Uterus (tissue), 4 donors: ENCODE data around the gene LPCAT3. TPM values are rescaled to one million over a fixed set of nuclear protein-coding genes. Genes with fewer than 3 reads are reported as not detected.

Experiments used
- DNase-seq, 2 donors: peaks; one replicate each; pipeline ENCODE4 v3.0.0-alpha.2; 2019 to 2020
- H3K27ac ChIP-seq, 2 donors: fragments of 200-600 bp; sonication (generic); 1 replicate in 1 of 2; 2 replicates in 1 of 2; pipeline ENCODE4 v1.5.1; 2016 to 2018
- H3K27me3 ChIP-seq, 2 donors: fragments of 200-600 bp; sonication (generic); one replicate each; pipeline ENCODE4 v1.5.1; 2018 to 2019; ENCODE audit warnings: control low read depth in 1 of 2
- H3K36me3 ChIP-seq, 2 donors: fragments of 200-600 bp; sonication (generic); one replicate each; pipeline ENCODE4 v1.5.1; 2019; ENCODE audit warnings: control low read depth in 1 of 2
- H3K4me1 ChIP-seq, 2 donors: fragments of 200-600 bp; sonication (generic); one replicate each; pipeline ENCODE4 v1.5.1; 2018 to 2019; ENCODE audit warnings: control low read depth in 1 of 2
- H3K4me3 ChIP-seq, 2 donors: fragments of 200-600 bp; sonication (generic); 1 replicate in 1 of 2; 2 replicates in 1 of 2; pipeline ENCODE4 v1.5.1; 2018 to 2019; ENCODE audit warnings: mild to moderate bottlenecking in 1 of 2
- H3K9me3 ChIP-seq, 2 donors: fragments of 200-600 bp; sonication (generic); one replicate each; pipeline ENCODE4 v1.5.1; 2019; ENCODE audit warnings: control low read depth in 1 of 2
- CTCF ChIP-seq, 4 experiments: fragments of 200-600 bp in 2 of 4; fragments of 450-650 bp in 2 of 4; sonication (generic) in 2 of 4; IDR thresholded peaks; one replicate each; pipeline ENCODE4 v1.5.1; 2016 to 2019; ENCODE audit warnings: antibody characterized with exemption in 4 of 4, mild to moderate bottlenecking in 2 of 4, moderate library complexity in 1 of 4
- POLR2A ChIP-seq, 2 donors: fragments of 450-650 bp; IDR thresholded peaks; one replicate each; pipeline ENCODE4 v1.6.1; 2016; ENCODE audit warnings: antibody characterized with exemption in 2 of 2, mild to moderate bottlenecking in 1 of 2, moderate library complexity in 1 of 2
- intact Hi-C: fragments of 100-400 bp; cut with DNase I; formaldehyde crosslinking; loops from one replicate; pipeline ENCODE4 v1.15.1; 2023; ENCODE audit warnings: low total_unique reads
- total RNA-seq, 4 donors: library from RNA; depleted of rRNA in 3 of 4; stranded (reverse); fragments of >200 nt in 3 of 4; gene quantifications; one replicate each; pipeline versions ENCODE4 v1.1.0 to v1.2.4, GENCODE V29; 2014 to 2023
- donor health status: DM: yes; HTN: yes; CAD: no.

The LPCAT3 gene
- total RNA-seq, 4 donors from 2014 or later: 10.2 to 45.1 (median 17.1) TPM

DNA sequence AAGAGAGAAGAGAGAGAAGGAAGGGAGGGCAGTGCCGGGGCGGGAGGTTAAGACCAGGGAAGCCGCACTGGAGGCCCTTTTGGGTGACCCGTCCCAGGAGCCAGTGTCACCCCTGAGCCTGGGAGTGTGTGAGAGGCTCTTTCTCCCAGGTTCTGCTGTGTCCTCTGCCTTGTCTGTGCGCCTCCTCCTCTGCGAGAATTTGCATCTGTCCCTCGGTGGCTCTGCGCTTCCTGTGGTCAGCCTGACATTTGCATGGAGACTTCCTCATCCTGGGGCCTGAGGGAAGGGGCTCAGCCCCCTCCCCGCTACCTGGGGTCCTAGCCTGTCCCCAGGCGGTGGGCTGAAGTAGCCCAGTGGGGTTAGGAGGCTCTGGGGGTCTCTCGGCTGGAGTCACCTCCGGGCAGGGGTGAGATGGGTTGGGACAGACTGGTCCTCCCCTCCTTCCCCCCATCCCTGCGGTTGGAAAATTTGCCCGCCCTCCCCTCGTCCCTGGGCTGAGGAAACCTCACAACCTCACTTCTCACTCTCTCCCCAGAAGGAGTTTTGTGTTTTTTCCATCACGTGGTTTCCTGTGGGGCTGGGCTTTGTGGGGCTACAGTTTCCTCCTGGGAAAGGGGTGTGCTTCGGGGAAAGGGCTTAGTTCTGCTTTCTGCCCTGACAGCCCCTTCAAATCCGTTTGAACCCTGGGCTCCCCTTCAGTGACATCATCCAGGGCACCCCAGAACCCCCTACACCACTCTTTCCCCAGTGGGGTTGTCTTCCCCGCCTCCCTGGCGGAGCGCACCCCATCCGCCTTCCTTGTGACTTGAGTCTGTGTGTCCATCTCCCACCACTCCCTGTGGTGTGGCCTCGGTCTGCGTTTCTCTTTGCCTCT lies 64.6 kb downstream of the LPCAT3 start:
- H3K27ac ChIP-seq: no peak overlapping the region
- H3K36me3 ChIP-seq: no peaks in the 10 kb centered on the region
- no peak for DNase-seq
- no peak overlapping the region for H3K4me3 ChIP-seq
- no peak for TF ChIP-seq CTCF (IDR thresholded peaks at IDR 0.05)
- no peak for TF ChIP-seq POLR2A (IDR thresholded peaks at IDR 0.05)
- no peaks in the 10 kb centered on the region for H3K4me1 ChIP-seq
- H3K27me3 ChIP-seq: no peaks in the 10 kb centered on the region
- no peaks in the 10 kb centered on the region for H3K9me3 ChIP-seq
- intact Hi-C loops: no loop called here

GRCh38 chr12:6952863-6953441 lies 65.3 kb downstream of the LPCAT3 start:
- no peak overlapping the region for H3K27ac ChIP-seq
- H3K4me3 ChIP-seq: no peak overlapping the region
- intact Hi-C loops: no loop called here
- no peaks in the 10 kb centered on the region for H3K36me3 ChIP-seq
- no peaks in the 10 kb centered on the region for H3K9me3 ChIP-seq
- no peaks in the 10 kb centered on the region for H3K4me1 ChIP-seq
- DNase-seq: no peak
- no peak for TF ChIP-seq CTCF (IDR thresholded peaks at IDR 0.05)
- TF ChIP-seq POLR2A (IDR thresholded peaks at IDR 0.05): no peak
- no peaks in the 10 kb centered on the region for H3K27me3 ChIP-seq

DNA sequence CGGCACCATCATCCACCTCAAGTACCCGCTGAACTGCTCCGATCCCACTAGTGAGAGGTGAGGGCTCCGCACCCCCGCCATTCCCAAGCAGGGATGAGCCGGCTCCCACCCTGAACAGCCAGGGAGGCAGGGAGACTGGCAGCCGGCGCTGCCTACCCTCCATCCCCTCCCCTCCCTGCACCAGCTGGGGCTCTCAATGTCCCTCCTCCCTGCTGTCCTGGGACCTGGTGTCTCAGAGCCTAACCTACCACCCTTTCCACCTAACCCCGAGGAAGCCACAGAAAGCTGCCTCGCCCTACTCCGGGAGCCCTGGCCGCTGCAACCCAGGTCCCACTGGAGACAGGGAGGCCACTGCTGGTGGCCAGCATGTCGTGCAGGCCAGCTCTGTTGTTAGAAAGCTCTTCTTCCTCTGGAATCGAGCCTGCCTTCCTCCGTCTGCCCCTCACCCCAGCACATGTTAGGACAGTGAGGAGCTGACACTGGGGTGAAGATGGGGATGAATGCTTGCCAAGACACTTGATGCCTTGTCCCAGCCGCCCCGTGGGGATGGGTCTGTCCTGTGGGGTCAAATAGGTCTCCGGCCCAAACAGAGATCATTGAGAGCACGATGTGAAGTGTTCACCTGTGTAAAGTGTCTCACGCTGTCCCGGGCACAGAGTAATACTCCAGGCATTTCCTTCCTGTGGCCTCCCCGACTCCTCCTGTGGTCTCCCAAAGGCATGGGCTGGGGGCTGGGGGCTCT lies 66.0 kb downstream of the LPCAT3 start:
- intact Hi-C loops: no loop called here
- H3K36me3 ChIP-seq: no peaks in the 10 kb centered on the region
- no peaks in the 10 kb centered on the region for H3K9me3 ChIP-seq
- H3K27ac ChIP-seq: no peak overlapping the region
- H3K27me3 ChIP-seq: no peaks in the 10 kb centered on the region
- TF ChIP-seq CTCF (IDR thresholded peaks at IDR 0.05) (no peak), POLR2A (IDR thresholded peaks at IDR 0.05) (no peak)
- no peaks in the 10 kb centered on the region for H3K4me1 ChIP-seq
- no peak for DNase-seq
- peak overlapping the region in 1 of 2 donors; percentile 1 for H3K4me3 ChIP-seq

- H3K27me3 ChIP-seq: no peaks in the 10 kb centered on the region
- DNase-seq: no peak
Measured at GRCh38 chr12:6951551-6952120, 66.6 kb downstream of the LPCAT3 start.

More at GRCh38 chr12:6951551-6952120, 66.6 kb downstream of the LPCAT3 start:
- Histone ChIP-seq H3K36me3 (no peaks in the 10 kb centered on the region), H3K4me3 (no peak overlapping the region), H3K4me1 (no peaks in the 10 kb centered on the region), H3K9me3 (no peaks in the 10 kb centered on the region), H3K27ac (no peak overlapping the region)
- intact Hi-C loops: no loop called here
- no peak for TF ChIP-seq CTCF (IDR thresholded peaks at IDR 0.05)
- no peak for TF ChIP-seq POLR2A (IDR thresholded peaks at IDR 0.05)
